Small intestine (tissue), 7 donors: Measurements from ENCODE around the gene AJAP1. TPM values are rescaled to one million over a fixed set of nuclear protein-coding genes. Genes with fewer than 3 reads are reported as not detected.

Experiments used
- DNase-seq, 2 donors: peaks; one replicate each; pipeline versions ENCODE4 v3.0.0 to v3.0.0-alpha.2; 2013
- FAIRE-seq: peaks from 2 replicates; lab custom pipeline; 2012; peaks lifted over from hg19 to GRCh38; lab: Jason Lieb, UNC
- H3K27ac ChIP-seq, 3 donors: one replicate each; pipeline ENCODE4 v1.5.1; 2013; ENCODE audit warnings: low read length in 2 of 3, mild to moderate bottlenecking in 2 of 3, control low read depth in 1 of 3, inconsistent platforms in 1 of 3, low read depth in 1 of 3, moderate library complexity in 1 of 3
- H3K27me3 ChIP-seq, 3 donors: one replicate each; pipeline ENCODE4 v1.6.1; 2013; ENCODE audit warnings: low read length in 3 of 3, inconsistent platforms in 1 of 3; ENCODE audit not compliant: control insufficient read depth in 3 of 3, insufficient read depth in 3 of 3
- H3K36me3 ChIP-seq, 3 donors: one replicate each; pipeline ENCODE4 v1.6.1; 2013; ENCODE audit warnings: low read length in 3 of 3, inconsistent platforms in 1 of 3, low read depth in 1 of 3, mild to moderate bottlenecking in 1 of 3, moderate library complexity in 1 of 3; ENCODE audit not compliant: control insufficient read depth in 3 of 3, insufficient read depth in 2 of 3
- H3K4me1 ChIP-seq, 3 donors: one replicate each; pipeline ENCODE4 v1.6.1; 2013; ENCODE audit warnings: low read length in 2 of 3, inconsistent platforms in 1 of 3, low read depth in 1 of 3, mild to moderate bottlenecking in 1 of 3, moderate library complexity in 1 of 3; ENCODE audit not compliant: control insufficient read depth in 3 of 3, insufficient read depth in 2 of 3
- H3K4me3 ChIP-seq, 3 donors: one replicate each; pipeline ENCODE4 v1.5.1; 2013; ENCODE audit warnings: low read length in 3 of 3, control low read depth in 1 of 3, inconsistent platforms in 1 of 3, low read depth in 1 of 3, mild to moderate bottlenecking in 1 of 3, moderate library complexity in 1 of 3
- H3K9me3 ChIP-seq, 2 donors: one replicate each; pipeline ENCODE4 v1.6.1; 2013; ENCODE audit warnings: low read depth in 1 of 2, low read length in 1 of 2; ENCODE audit not compliant: control insufficient read depth in 2 of 2, insufficient read depth in 1 of 2
- WGBS, 3 donors: extraction: QIAGEN DNeasy Blood & Tissue Kit; methylation state at CpG; one replicate each; pipeline ENCODE4 v1.1.7; 2013; 5-methylcytosine and 5-hydroxymethylcytosine counted together
- polyA plus RNA-seq, 4 donors: library from polyadenylated mRNA; stranded (reverse) in 3 of 4; unstranded in 1 of 4; fragments of 200-250 nt in 3 of 4; fragments of 120-200 nt in 1 of 4; gene quantifications; one replicate each; pipeline versions ENCODE4 v1.2.1 to v1.2.3, GENCODE V29; 2013
- donor health status: healthy with polysubstance abuse.
- donor health status: control.
- donor health status: control.
- donor health status: Bipolar disorder and iron deficiency.
- donor health status: healthy.

The AJAP1 gene
- polyA plus RNA-seq, 4 donors, result 0.13 to 0.27 (median 0.27) TPM; not detected in 1

DNA sequence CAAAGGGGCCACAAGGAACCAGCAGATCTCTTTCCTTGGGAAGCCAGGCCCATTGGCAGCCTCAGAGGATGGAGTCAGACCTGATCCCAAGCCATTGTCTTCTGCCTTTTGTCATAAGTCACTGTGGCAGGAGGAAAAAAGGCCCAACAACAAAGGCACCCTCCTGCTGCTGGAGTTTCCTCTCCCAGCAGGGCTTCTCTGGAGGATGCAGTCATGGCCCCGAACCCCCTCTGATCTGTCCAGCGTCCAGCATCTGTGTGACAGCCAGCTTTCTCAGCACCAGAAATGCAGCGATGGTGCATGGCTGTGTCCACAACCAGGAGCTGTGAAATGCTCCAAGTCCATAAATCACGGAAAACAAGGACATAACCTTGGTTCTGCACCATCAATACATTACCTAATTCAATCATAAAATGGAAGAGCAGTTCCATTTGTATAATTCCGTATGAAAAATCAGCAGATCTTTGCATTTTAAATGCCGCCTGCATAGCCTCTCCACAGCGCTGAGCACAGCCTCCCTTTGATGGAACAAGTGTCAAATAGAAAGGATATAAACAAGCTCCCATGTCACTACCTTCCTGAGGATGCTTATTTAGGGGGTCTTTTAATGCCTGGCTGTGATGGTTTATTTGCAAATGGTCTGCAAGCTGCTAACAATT lies 30.6 kb downstream of the AJAP1 start:
- no peak for DNase-seq
- Histone ChIP-seq H3K4me1 (no peaks in the 10 kb centered on the region), H3K27ac (no peak overlapping the region)

DNA sequence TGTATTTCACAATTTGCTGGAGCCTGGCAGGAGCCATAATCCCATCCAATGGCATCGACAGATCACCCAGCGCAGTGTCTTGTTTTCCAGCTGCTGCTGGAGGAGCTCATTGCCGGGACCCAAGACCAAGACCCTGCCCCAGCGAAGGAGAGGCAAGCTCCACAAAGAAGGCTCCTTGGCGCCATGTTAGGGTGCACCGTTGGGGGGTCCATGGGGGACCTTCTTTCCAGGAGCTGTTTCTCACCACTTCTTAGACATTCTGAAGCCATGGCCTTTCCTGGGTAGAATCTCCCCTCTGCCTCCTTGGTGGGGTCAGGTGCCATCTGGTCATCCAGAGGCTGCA lies 31.1 kb downstream of the AJAP1 start:
- H3K4me3 ChIP-seq, result no peak overlapping the region
- DNase-seq (no peak), FAIRE-seq (no peak)
- no peaks in the 10 kb centered on the region for H3K9me3 ChIP-seq
- H3K36me3 ChIP-seq, result no peaks in the 10 kb centered on the region
- H3K27me3 ChIP-seq, result no peaks in the 10 kb centered on the region
- no peaks in the 10 kb centered on the region for H3K4me1 ChIP-seq
- no peak overlapping the region for H3K27ac ChIP-seq
- WGBS, 3 donors, result 73 to 88% (median 88%) methylated on average over 6 of the region's 6 CpGs

More for the DNA sequence above, 30.6 kb downstream of the AJAP1 start:
- Histone ChIP-seq H3K27me3 (no peaks in the 10 kb centered on the region), H3K9me3 (peaks cover 0 to 5% of the 10 kb centered on the region in 2 donors), H3K4me3 (no peak overlapping the region), H3K36me3 (no peaks in the 10 kb centered on the region)
- FAIRE-seq, result no peak
- WGBS, 3 donors, result 51 to 55% (median 53%) methylated on average over 7 of the region's 7 CpGs

DNA sequence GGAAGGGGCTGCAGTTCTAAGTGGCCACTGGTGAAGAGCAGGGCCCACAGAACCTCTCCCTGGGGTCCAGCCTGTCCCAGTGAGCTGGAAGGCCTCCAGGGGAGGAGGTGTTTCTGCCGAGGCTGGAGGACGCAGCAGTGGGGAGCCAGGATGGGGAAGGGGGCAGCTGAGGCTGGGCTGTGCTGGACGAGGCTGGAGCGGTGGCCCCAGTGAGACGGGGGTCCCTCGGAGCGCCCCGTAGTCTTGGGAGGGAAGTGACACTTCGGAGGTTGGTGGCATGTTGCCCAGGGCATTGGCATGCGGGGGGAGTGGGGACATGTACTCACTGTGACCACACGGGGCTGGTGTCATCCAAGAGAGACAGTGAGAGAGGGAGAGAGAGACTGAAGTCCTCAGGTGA lies 33.5 kb downstream of the AJAP1 start:
- DNase-seq (no peak), FAIRE-seq (no peak)
- Histone ChIP-seq H3K4me1 (no peaks in the 10 kb centered on the region), H3K4me3 (no peak overlapping the region), H3K36me3 (no peaks in the 10 kb centered on the region), H3K27me3 (no peaks in the 10 kb centered on the region), H3K27ac (no peak overlapping the region), H3K9me3 (no peaks in the 10 kb centered on the region)
- WGBS, 3 donors, result 82 to 84% (median 83%) methylated on average over 11 of the region's 11 CpGs

GRCh38 chr1:4689271-4689935 lies 35.0 kb downstream of the AJAP1 start:
- H3K4me1 ChIP-seq, result no peaks in the 10 kb centered on the region
- H3K27ac ChIP-seq, result no peak overlapping the region
- FAIRE-seq (no peak), DNase-seq (no peak)
- 83 to 88% (median 85%) methylated on average over 24 of the region's 24 CpGs for WGBS, 3 donors
- no peak overlapping the region for H3K4me3 ChIP-seq
- H3K27me3 ChIP-seq, result no peaks in the 10 kb centered on the region
- H3K36me3 ChIP-seq, result no peaks in the 10 kb centered on the region
- no peaks in the 10 kb centered on the region for H3K9me3 ChIP-seq

- H3K4me1 ChIP-seq, result no peaks in the 10 kb centered on the region
- FAIRE-seq, result no peak
- no peaks in the 10 kb centered on the region for H3K36me3 ChIP-seq
- no peak overlapping the region for H3K4me3 ChIP-seq
- no peak for DNase-seq
- no peak overlapping the region for H3K27ac ChIP-seq
- no peaks in the 10 kb centered on the region for H3K27me3 ChIP-seq
- H3K9me3 ChIP-seq, result no peaks in the 10 kb centered on the region
- 85 to 93% (median 90%) methylated on average over 18 to 19 of the region's 19 CpGs for WGBS, 3 donors
Observed at GRCh38 chr1:4689941-4690635, 35.7 kb downstream of the AJAP1 start.

DNA sequence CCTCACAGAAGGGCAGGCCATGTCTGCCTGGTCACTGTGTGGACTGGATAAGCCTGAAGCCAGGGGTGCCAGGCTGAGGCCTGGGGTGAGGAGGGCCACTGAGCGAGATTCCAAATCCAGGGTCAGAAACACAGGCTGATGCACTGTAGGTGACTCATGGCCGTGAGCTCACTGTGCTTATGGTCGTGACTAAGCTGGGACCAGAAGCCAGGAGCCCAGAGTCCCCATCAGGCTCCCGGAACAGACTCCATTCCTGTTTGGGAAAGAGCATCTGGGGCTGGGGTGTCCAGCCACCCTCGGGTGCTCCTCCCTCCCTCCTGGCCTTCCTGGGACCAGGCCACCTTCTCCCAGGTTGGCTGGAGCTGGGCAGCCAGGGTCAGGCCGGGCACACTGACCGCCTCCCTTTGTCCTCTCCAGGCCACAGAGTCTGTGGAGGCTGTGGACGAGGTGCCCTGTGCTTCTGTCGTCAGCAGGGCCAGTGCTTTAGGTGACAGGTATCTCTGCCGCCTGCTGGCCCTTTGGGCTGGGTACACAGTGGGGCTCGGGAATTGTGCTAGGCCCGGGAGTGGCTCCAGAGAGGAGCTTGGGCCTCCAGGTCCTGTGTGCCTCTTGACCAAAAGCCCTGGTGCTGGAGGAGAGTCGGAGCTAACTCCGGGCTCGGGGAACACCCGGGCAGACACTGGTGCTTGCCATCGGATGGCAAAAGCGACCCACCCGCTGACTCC lies 36.7 kb downstream of the AJAP1 start:
- Histone ChIP-seq H3K4me1 (no peaks in the 10 kb centered on the region), H3K9me3 (no peaks in the 10 kb centered on the region), H3K36me3 (no peaks in the 10 kb centered on the region), H3K27me3 (no peaks in the 10 kb centered on the region), H3K27ac (no peak overlapping the region), H3K4me3 (no peak overlapping the region)
- no peak for DNase-seq
- no peak for FAIRE-seq
- WGBS, 3 donors, result 71 to 85% (median 81%) methylated on average over 18 to 19 of the region's 19 CpGs

DNA sequence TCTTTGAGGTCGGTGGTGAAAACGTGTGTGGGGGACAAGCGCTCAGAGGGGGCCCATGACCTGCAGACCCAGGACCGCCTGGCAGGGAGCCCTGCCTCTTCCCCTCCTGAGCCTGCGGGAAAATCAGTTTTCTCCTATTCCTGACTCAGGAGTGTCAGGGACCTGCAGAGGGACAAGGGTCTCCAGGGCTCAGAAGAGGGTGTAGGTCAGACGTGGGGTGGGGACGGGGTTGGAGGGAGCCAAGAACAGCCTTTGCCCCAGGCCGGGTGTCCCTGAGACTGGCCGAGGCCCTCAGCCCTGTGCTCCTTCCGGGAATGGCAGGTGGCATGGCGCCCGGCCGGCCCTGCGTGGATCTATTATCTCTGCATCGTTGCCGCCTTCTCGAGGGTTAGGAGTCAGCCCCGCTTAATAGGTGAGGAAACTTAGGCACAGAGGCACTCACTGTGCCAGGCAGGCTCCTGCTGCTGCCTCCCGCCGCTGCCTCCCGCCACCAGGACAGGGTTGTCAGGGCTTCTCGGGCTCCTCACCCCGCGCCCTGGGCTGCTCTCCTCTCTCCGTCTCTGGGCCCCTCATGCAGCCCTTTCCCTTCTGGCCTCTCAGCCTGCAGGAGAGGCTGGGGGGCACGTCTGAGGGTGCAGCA lies 37.5 kb downstream of the AJAP1 start:
- no peaks in the 10 kb centered on the region for H3K27me3 ChIP-seq
- no peaks in the 10 kb centered on the region for H3K4me1 ChIP-seq
- no peaks in the 10 kb centered on the region for H3K36me3 ChIP-seq
- WGBS, 3 donors, result 66 to 82% (median 72%) methylated on average over 24 to 26 of the region's 26 CpGs
- no peaks in the 10 kb centered on the region for H3K9me3 ChIP-seq
- FAIRE-seq (no peak), DNase-seq (no peak)
- no peak overlapping the region for H3K4me3 ChIP-seq
- H3K27ac ChIP-seq, result no peak overlapping the region

DNA sequence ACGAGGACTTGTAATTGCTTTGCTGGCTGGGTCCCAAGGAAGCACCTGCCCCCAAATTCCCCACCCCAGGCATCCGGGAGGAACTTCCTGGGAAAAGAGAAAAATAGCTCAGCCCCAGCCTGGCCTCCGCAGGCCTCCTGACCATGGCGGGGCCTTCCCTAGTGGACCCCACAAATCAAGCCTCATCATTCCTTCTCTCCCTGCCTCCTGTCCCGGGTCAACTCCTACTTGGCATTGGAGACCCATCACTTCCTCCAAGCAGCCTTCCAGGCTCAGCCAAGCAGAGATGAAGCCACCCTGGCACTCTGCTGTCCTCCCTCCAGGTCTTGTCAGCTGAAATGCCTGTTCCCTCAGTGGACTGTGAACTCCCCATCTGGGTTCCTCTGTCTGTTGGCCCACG lies 38.0 kb downstream of the AJAP1 start:
- 64 to 70% (median 65%) methylated on average over 6 of the region's 6 CpGs for WGBS, 3 donors
- Histone ChIP-seq H3K27ac (no peak overlapping the region), H3K4me3 (no peak overlapping the region), H3K27me3 (no peaks in the 10 kb centered on the region), H3K9me3 (no peaks in the 10 kb centered on the region), H3K36me3 (no peaks in the 10 kb centered on the region), H3K4me1 (no peaks in the 10 kb centered on the region)
- FAIRE-seq (no peak), DNase-seq (no peak)
